Right atrium auricular region (tissue), 2 donors: ENCODE data around the gene SH2D5. TPM values are rescaled to one million over a fixed set of nuclear protein-coding genes. Genes with fewer than 3 reads are reported as not detected.

Experiments used
- DNase-seq: peaks from one replicate; pipeline ENCODE4 v3.0.0-alpha.2; 2019; ENCODE audit warnings: low spot score
- H3K27ac ChIP-seq, 2 donors: fragments of 200-600 bp; sonication (generic); 1 replicate in 1 of 2; 2 replicates in 1 of 2; pipeline ENCODE4 v1.5.1; 2016 to 2019
- H3K27me3 ChIP-seq, 2 donors: fragments of 200-600 bp; sonication (generic); one replicate each; pipeline versions ENCODE4 v1.5.1 to v1.6.0; 2017 to 2019
- H3K36me3 ChIP-seq: fragments of 200-600 bp; sonication (generic); one replicate; pipeline ENCODE4 v1.5.1; 2016
- H3K4me1 ChIP-seq, 2 donors: fragments of 200-600 bp; sonication (generic); one replicate each; pipeline versions ENCODE4 v1.5.1 to v1.6.0; 2017 to 2019
- H3K4me3 ChIP-seq, 2 donors: fragments of 200-600 bp; sonication (generic); 1 replicate in 1 of 2; 2 replicates in 1 of 2; pipeline ENCODE4 v1.5.1; 2017 to 2019; ENCODE audit warnings: mild to moderate bottlenecking in 1 of 2, moderate library complexity in 1 of 2
- H3K9me3 ChIP-seq, 2 donors: fragments of 200-600 bp; sonication (generic); one replicate each; pipeline ENCODE4 v1.5.1; 2019
- CTCF ChIP-seq, 2 donors: fragments of 200-600 bp; sonication (generic); IDR thresholded peaks; one replicate each; pipeline ENCODE4 v1.5.1; 2019; ENCODE audit warnings: antibody characterized with exemption in 2 of 2
- total RNA-seq, 2 donors: library from RNA; depleted of rRNA; stranded (reverse); fragments of >200 nt; gene quantifications; one replicate each; pipeline ENCODE4 v1.1.0, GENCODE V29; 2016

Gene SH2D5
- total RNA-seq, 2 donors from 2014 or later: 0.63 TPM; not detected in 1

GRCh38 chr1:20712215-20712577 lies 20.3 kb downstream of the SH2D5 start:
- no peak for TF ChIP-seq CTCF (IDR thresholded peaks at IDR 0.05)
- Histone ChIP-seq H3K4me1 (peaks cover 0 to 2% of the 10 kb centered on the region in 2 donors), H3K27me3 (no peaks in the 10 kb centered on the region), H3K4me3 (no peak overlapping the region), H3K27ac (no peak overlapping the region), H3K9me3 (no peaks in the 10 kb centered on the region), H3K36me3 (no peaks in the 10 kb centered on the region)
- no peak for DNase-seq

- no peak for DNase-seq
- Histone ChIP-seq H3K4me3 (no peak overlapping the region), H3K27ac (no peak overlapping the region), H3K9me3 (no peaks in the 10 kb centered on the region), H3K36me3 (no peaks in the 10 kb centered on the region), H3K4me1 (no peaks in the 10 kb centered on the region), H3K27me3 (no peaks in the 10 kb centered on the region)
- no peak for TF ChIP-seq CTCF (IDR thresholded peaks at IDR 0.05)
These were observed 21.0 kb downstream of the SH2D5 start for GRCh38 chr1:20711285-20712214.

GRCh38 chr1:20710469-20711284 lies 21.8 kb downstream of the SH2D5 start:
- no peaks in the 10 kb centered on the region for H3K27me3 ChIP-seq

GRCh38 chr1:20709868-20710267 lies 22.6 kb downstream of the SH2D5 start:
- no peaks in the 10 kb centered on the region for H3K36me3 ChIP-seq
- H3K9me3 ChIP-seq: no peaks in the 10 kb centered on the region
- no peak for DNase-seq
- H3K27ac ChIP-seq: no peak overlapping the region
- H3K4me3 ChIP-seq: no peak overlapping the region
- no peaks in the 10 kb centered on the region for H3K27me3 ChIP-seq
- no peaks in the 10 kb centered on the region for H3K4me1 ChIP-seq
- TF ChIP-seq CTCF (IDR thresholded peaks at IDR 0.05): no peak

More at GRCh38 chr1:20710469-20711284, 21.8 kb downstream of the SH2D5 start:
- Histone ChIP-seq H3K36me3 (no peaks in the 10 kb centered on the region), H3K27ac (no peak overlapping the region), H3K4me3 (no peak overlapping the region), H3K4me1 (no peaks in the 10 kb centered on the region), H3K9me3 (no peaks in the 10 kb centered on the region)
- no peak for TF ChIP-seq CTCF (IDR thresholded peaks at IDR 0.05)
- DNase-seq: no peak

GRCh38 chr1:20708891-20709290 lies 23.6 kb downstream of the SH2D5 start:
- Histone ChIP-seq H3K27me3 (no peaks in the 10 kb centered on the region), H3K4me3 (no peak overlapping the region), H3K4me1 (no peaks in the 10 kb centered on the region), H3K36me3 (no peaks in the 10 kb centered on the region), H3K9me3 (no peaks in the 10 kb centered on the region), H3K27ac (no peak overlapping the region)
- TF ChIP-seq CTCF (IDR thresholded peaks at IDR 0.05): no peak
- no peak for DNase-seq
